ENCODE results near the gene RANBP3. TPM values are rescaled to one million over a fixed set of nuclear protein-coding genes. Genes with fewer than 3 reads are reported as not detected.

RANBP3 gene
- total RNA-seq, 1 donor from 2014 or later: 122 TPM

GRCh38 chr19:5954293-5954692 lies 23.6 kb downstream of the RANBP3 start:
- TF ChIP-seq CTCF (conservative IDR thresholded peaks at IDR 0.05): no peak
- Mint-ChIP-seq H3K4me3 (peak overlapping the region; percentile 44), H3K27me3 (ENCODE audit: low read depth) (no peaks in the 10 kb centered on the region), H3K36me3 (ENCODE audit: low read depth) (peaks cover 3% of the 10 kb centered on the region), H3K4me1 (peaks cover 85% of the 10 kb centered on the region), H3K27ac (ENCODE audit: unreplicated experiment) (peak overlapping the region; percentile 88), H3K9me3 (no peaks in the 10 kb centered on the region)
- DNase-seq (ENCODE audit: low read depth, low spot score): no peak

GRCh38 chr19:5953680-5954213 lies 24.2 kb downstream of the RANBP3 start:
- no peak for TF ChIP-seq CTCF (conservative IDR thresholded peaks at IDR 0.05)
- Mint-ChIP-seq H3K4me1 (peaks cover 86% of the 10 kb centered on the region), H3K4me3 (peak overlapping the region; percentile 2), H3K9me3 (no peaks in the 10 kb centered on the region), H3K27me3 (ENCODE audit: low read depth) (no peaks in the 10 kb centered on the region), H3K27ac (ENCODE audit: unreplicated experiment) (no peak overlapping the region), H3K36me3 (ENCODE audit: low read depth) (peaks cover 3% of the 10 kb centered on the region)
- DNase-seq (ENCODE audit: low read depth, low spot score): no peak

DNA sequence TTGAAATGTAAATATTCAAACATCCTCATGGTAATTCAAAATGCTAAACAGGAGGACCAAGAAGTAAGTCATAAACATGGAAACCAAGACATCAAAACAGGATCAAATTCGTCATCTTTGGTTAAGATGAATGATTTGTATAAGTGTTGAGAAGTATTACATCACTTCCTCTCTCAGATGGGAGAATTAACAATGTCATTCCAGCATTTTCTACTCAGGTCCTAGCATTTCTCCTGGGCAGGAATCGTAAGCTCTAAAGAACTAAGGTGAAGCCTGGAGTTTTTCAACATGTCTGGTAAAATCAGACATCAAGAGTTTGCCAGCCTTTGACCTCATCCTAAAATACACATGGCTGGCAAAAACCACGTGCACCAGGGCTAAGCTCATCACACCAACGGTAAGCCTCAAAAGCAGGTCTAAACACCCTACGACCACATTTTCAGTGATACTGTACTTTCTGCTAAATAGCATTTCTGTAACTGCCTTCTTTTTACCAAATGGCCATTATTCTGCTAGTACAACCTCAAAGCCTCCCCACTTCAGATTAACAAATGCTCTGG lies 24.8 kb downstream of the RANBP3 start:
- no peaks in the 10 kb centered on the region for H3K9me3 Mint-ChIP-seq
- peaks cover 87% of the 10 kb centered on the region for H3K4me1 Mint-ChIP-seq
- peaks cover 3% of the 10 kb centered on the region for H3K36me3 Mint-ChIP-seq (ENCODE audit: low read depth)
- peak overlapping the region; percentile 12 for H3K27ac Mint-ChIP-seq (ENCODE audit: unreplicated experiment)
- H3K4me3 Mint-ChIP-seq: peak overlapping the region; percentile 35
- no peaks in the 10 kb centered on the region for H3K27me3 Mint-ChIP-seq (ENCODE audit: low read depth)
- TF ChIP-seq CTCF (conservative IDR thresholded peaks at IDR 0.05): no peak
- DNase-seq (ENCODE audit: low read depth, low spot score): no peak

- peaks cover 86% of the 10 kb centered on the region for H3K4me1 Mint-ChIP-seq
- H3K27me3 Mint-ChIP-seq (ENCODE audit: low read depth): no peaks in the 10 kb centered on the region
- peak overlapping the region; percentile 60 for H3K4me3 Mint-ChIP-seq
- no peak for TF ChIP-seq CTCF (conservative IDR thresholded peaks at IDR 0.05)
- H3K36me3 Mint-ChIP-seq (ENCODE audit: low read depth): peaks cover 5% of the 10 kb centered on the region
- H3K9me3 Mint-ChIP-seq: no peaks in the 10 kb centered on the region
- peak overlapping the region; percentile 12 for H3K27ac Mint-ChIP-seq (ENCODE audit: unreplicated experiment)
- no peak for DNase-seq (ENCODE audit: low read depth, low spot score)
These were observed 25.5 kb downstream of the RANBP3 start for GRCh38 chr19:5952193-5953029.

DNA sequence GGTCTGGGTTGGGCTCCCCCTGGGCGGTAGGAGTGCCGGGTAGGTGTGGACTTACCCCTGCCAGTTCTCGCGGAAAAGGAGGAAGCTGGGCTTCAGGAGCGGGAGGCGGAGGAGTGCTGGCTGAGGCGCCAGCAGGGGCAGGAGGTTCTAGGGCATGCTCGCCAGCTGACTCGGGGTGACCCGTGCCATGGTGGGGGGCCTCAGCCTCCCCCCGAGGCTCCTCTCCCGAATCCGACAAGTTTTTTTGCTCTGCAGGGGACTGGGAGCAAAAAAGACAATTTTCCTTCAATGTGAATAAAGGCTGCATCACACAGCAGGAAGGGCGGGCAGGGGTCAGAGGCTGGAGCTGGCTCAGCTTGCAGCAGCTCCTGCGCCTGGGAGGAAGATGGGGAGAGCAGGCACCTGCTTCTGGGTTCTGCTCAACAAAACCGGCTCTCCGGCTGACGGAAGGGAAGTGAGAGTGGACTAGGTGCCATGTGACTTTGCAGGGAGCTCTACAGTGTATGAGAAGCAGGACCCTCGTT lies 26.5 kb downstream of the RANBP3 start:
- H3K27me3 Mint-ChIP-seq (ENCODE audit: low read depth): no peaks in the 10 kb centered on the region
- peaks cover 85% of the 10 kb centered on the region for H3K4me1 Mint-ChIP-seq
- peaks cover 5% of the 10 kb centered on the region for H3K36me3 Mint-ChIP-seq (ENCODE audit: low read depth)
- H3K9me3 Mint-ChIP-seq: no peaks in the 10 kb centered on the region
- H3K27ac Mint-ChIP-seq (ENCODE audit: unreplicated experiment): peak overlapping the region; percentile 68
- no peak for TF ChIP-seq CTCF (conservative IDR thresholded peaks at IDR 0.05)
- peak overlapping the region; percentile 60 for H3K4me3 Mint-ChIP-seq
- peak; percentile 9 for DNase-seq (ENCODE audit: low read depth, low spot score)
